A549 treated with RU486 at 1 μM for 4 hours (cell line): Measurements from ENCODE around the gene TFRC. TPM values are rescaled to one million over a fixed set of nuclear protein-coding genes. Genes with fewer than 3 reads are reported as not detected.

Experiments used
- total RNA-seq: library from RNA; stranded (reverse); fragments of 200-300 nt; extraction: Qiagen RNA extraction; gene quantifications from 5 replicates; pipeline ENCODE4 v1.2.3, GENCODE V29; 2022; ENCODE audit warnings: low read depth

Gene TFRC
- total RNA-seq: 59.5 to 107 TPM (median 99.6 TPM) in 5 replicates

GRCh38 chr3:196081834-196082618 lies at the start of gene TFRC:
TFRC (minus strand) TSS chr3:196082090; CDS start chr3:196077099, 4,991 bp downstream.

Other genes with a start within 250 kb of the TFRC start
- 15.4 to 23.5 TPM (median 17.7 TPM) in 5 replicates for gene TNK2, start 173.5 kb downstream of the TFRC start, total RNA-seq
- gene ZDHHC19, start 129.3 kb upstream of the TFRC start, total RNA-seq: 0.15 TPM in 1 of 5 replicates, not detected in the others
- not detected in 5 replicates for gene SLC51A, start 134.4 kb upstream of the TFRC start, total RNA-seq
- 29.9 to 39.8 TPM (median 31.8 TPM) in 5 replicates for gene PCYT1A, start 205.6 kb upstream of the TFRC start, total RNA-seq
- 20.3 to 29.0 TPM (median 23.7 TPM) in 5 replicates for gene DYNLT2B, start 236.2 kb upstream of the TFRC start, total RNA-seq